ENCODE results near the gene ME3.

DNA sequence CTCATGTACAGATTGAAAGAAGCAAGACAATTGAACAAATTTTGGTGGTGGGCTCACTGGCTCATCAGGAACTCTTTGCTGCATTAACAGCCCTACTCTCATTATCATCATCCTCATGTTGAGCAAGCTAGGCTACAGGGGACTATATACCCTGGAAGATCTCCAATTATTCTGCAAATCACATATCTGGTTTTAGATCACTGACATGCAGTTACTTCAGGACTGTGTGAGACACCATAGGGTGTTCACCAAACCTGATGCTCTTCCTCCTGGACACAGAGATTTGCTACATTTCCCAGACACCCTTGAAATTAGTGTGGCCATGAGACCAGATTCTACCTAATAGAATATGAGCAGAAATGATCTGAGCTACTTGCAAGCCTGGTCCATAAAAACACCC lies 23.0 kb upstream of the ME3 start:
- TF ChIP-seq TAF1 (IDR thresholded peaks at IDR 0.05; ENCODE audit: borderline replicate concordance, insufficient read depth, low read length) = no peak
- TF ChIP-seq REST (IDR thresholded peaks at IDR 0.05; ENCODE audit: insufficient read depth in 1 of 2, low read depth in 2 of 2, low read length in 2 of 2) = no peak
- TF ChIP-seq POLR2AphosphoS5 (IDR thresholded peaks at IDR 0.05; ENCODE audit: low read depth, low read length) = no peak
- TF ChIP-seq SIN3A (IDR thresholded peaks at IDR 0.05; ENCODE audit: borderline replicate concordance, insufficient read depth, low read length) = no peak
- TF ChIP-seq FOXP2 (optimal IDR thresholded peaks at IDR 0.05; ENCODE audit: borderline replicate concordance, extremely low read depth, extremely low read length, insufficient read depth) = no peak

All from PFSK-1 (cell line).